Measurements from ENCODE around the gene ADI1.

The ADI1 gene

GRCh38 chr2:3543023-3543683, 23.8 kb upstream of the ADI1 start:
- no peaks in the 10 kb centered on the region for H3K9me2 ChIP-seq (replicated peaks; ENCODE audit: insufficient read depth, low read length)
- no peak overlapping the region for H3K27ac ChIP-seq (ENCODE audit: low read depth, low read length)
- no peak overlapping the region for H3K4me2 ChIP-seq (ENCODE audit: low read depth, low read length, poor library complexity, severe bottlenecking)
- no peaks in the 10 kb centered on the region; the same call in 1 of the 2 replicates for H4K20me1 ChIP-seq (ENCODE audit: low read depth, low read length)
- H3K4me3 ChIP-seq (ENCODE audit: insufficient read depth, low read length, poor library complexity, severe bottlenecking), result no peak overlapping the region
- H3K9ac ChIP-seq (ENCODE audit: low read length), result no peak overlapping the region
- H3K79me2 ChIP-seq (ENCODE audit: insufficient read depth, low read length), result peaks cover 8% of the 10 kb centered on the region; the same call in 1 of the 2 replicates
- H3K9me3 ChIP-seq (ENCODE audit: insufficient read depth, low read length), result no peaks in the 10 kb centered on the region
- no peak overlapping the region for H2AFZ ChIP-seq (ENCODE audit: low read depth, low read length, severe bottlenecking)
- TF ChIP-seq CTCF (IDR thresholded peaks at IDR 0.05; ENCODE audit: insufficient read depth, low read length, poor library complexity, severe bottlenecking) (no peak), EZH2phosphoT487 (conservative IDR thresholded peaks at IDR 0.05; ENCODE audit: low read length) (no peak)
- no peaks in the 10 kb centered on the region for H3F3A ChIP-seq (ENCODE audit: insufficient read depth)
- H3K36me3 ChIP-seq (ENCODE audit: low read length), result peaks cover 18% of the 10 kb centered on the region; the same call in 1 of the 2 replicates
- no peaks in the 10 kb centered on the region for H3K27me3 ChIP-seq (ENCODE audit: low read length)

GRCh38 chr2:3542107-3542506, 22.8 kb upstream of the ADI1 start:
- no peak overlapping the region for H3K4me3 ChIP-seq (ENCODE audit: insufficient read depth, low read length, poor library complexity, severe bottlenecking)
- H3F3A ChIP-seq (ENCODE audit: insufficient read depth), result no peaks in the 10 kb centered on the region
- peaks cover 8% of the 10 kb centered on the region; the same call in 1 of the 2 replicates for H3K79me2 ChIP-seq (ENCODE audit: insufficient read depth, low read length)
- H2AFZ ChIP-seq (ENCODE audit: low read depth, low read length, severe bottlenecking), result no peak overlapping the region
- no peaks in the 10 kb centered on the region for H3K9me2 ChIP-seq (replicated peaks; ENCODE audit: insufficient read depth, low read length)
- H3K4me2 ChIP-seq (ENCODE audit: low read depth, low read length, poor library complexity, severe bottlenecking), result no peak overlapping the region
- H3K9ac ChIP-seq (ENCODE audit: low read length), result no peak overlapping the region
- TF ChIP-seq EZH2phosphoT487 (conservative IDR thresholded peaks at IDR 0.05; ENCODE audit: low read length) (no peak), CTCF (IDR thresholded peaks at IDR 0.05; ENCODE audit: insufficient read depth, low read length, poor library complexity, severe bottlenecking) (no peak)
- no peaks in the 10 kb centered on the region for H3K9me3 ChIP-seq (ENCODE audit: insufficient read depth, low read length)
- no peaks in the 10 kb centered on the region for H3K27me3 ChIP-seq (ENCODE audit: low read length)
- no peaks in the 10 kb centered on the region; the same call in 1 of the 2 replicates for H4K20me1 ChIP-seq (ENCODE audit: low read depth, low read length)
- H3K36me3 ChIP-seq (ENCODE audit: low read length), result peaks cover 18% of the 10 kb centered on the region; the same call in 1 of the 2 replicates
- no peak overlapping the region for H3K27ac ChIP-seq (ENCODE audit: low read depth, low read length)

DNA sequence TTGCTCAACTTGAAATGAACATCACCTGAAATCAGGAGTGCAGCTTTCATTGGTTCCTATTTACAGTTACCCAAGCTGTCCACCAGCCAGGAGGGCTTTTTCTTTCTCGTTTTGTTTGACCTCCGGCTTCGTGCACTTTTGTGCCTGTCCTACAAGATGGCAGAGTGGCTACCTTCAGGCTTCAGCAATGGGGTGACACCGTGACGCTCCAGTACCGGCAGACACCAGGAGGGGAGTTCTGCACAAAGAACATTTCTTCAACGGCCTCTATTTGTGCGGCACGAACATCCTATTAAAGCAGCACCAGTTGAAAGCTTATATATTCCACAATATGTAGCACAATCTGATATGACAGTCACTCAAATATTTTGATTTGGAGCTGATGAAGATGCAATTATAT, 20.5 kb upstream of the ADI1 start:
- no peak for TF ChIP-seq EZH2phosphoT487 (conservative IDR thresholded peaks at IDR 0.05; ENCODE audit: low read length)
- TF ChIP-seq CTCF (IDR thresholded peaks at IDR 0.05; ENCODE audit: insufficient read depth, low read length, poor library complexity, severe bottlenecking), result no peak
- Histone ChIP-seq H3K4me3 (ENCODE audit: insufficient read depth, low read length, poor library complexity, severe bottlenecking) (no peak overlapping the region), H3F3A (ENCODE audit: insufficient read depth) (no peaks in the 10 kb centered on the region), H3K4me2 (ENCODE audit: low read depth, low read length, poor library complexity, severe bottlenecking) (no peak overlapping the region), H2AFZ (ENCODE audit: low read depth, low read length, severe bottlenecking) (no peak overlapping the region), H3K9ac (ENCODE audit: low read length) (no peak overlapping the region), H3K27me3 (ENCODE audit: low read length) (no peaks in the 10 kb centered on the region), H3K9me3 (ENCODE audit: insufficient read depth, low read length) (peaks cover under 1% of the 10 kb centered on the region; the same call in 1 of the 2 replicates), H3K9me2 (replicated peaks; ENCODE audit: insufficient read depth, low read length) (no peaks in the 10 kb centered on the region), H3K27ac (ENCODE audit: low read depth, low read length) (no peak overlapping the region), H3K79me2 (ENCODE audit: insufficient read depth, low read length) (peaks cover 8% of the 10 kb centered on the region; the same call in 1 of the 2 replicates), H4K20me1 (ENCODE audit: low read depth, low read length) (no peaks in the 10 kb centered on the region; the same call in 1 of the 2 replicates), H3K36me3 (ENCODE audit: low read length) (peaks cover 6% of the 10 kb centered on the region; the same call in 1 of the 2 replicates)
